B cell (primary cell): ENCODE data around the gene BRAF. TPM values are rescaled to one million over a fixed set of nuclear protein-coding genes. Genes with fewer than 3 reads are reported as not detected.

ENCODE experiments used
- ATAC-seq: fragments of 200-7000 bp; cut with Tn5 transposase; one replicate; pipeline ENCODE4 v1.10.0; 2021; ENCODE audit warnings: low read depth, mild to moderate bottlenecking, moderate number of reproducible peaks, moderate library complexity
- CTCF ChIA-PET: fragments of 350-600 bp; sonication (Branson Sonifier 250); formaldehyde crosslinking; loops from one replicate; lab custom pipeline; 2021; ENCODE audit warnings: antibody characterized with exemption, inconsistent platforms; lab: Charles Lee
- POLR2A ChIA-PET: fragments of 350-600 bp; sonication (Branson Sonifier 250); formaldehyde crosslinking; loops from one replicate; lab custom pipeline; 2021; ENCODE audit warnings: antibody characterized with exemption; lab: Charles Lee
- DNase-seq: peaks from one replicate; pipeline ENCODE4 v3.0.0; 2013
- H2AFZ ChIP-seq: 2 replicates; pipeline ENCODE4 v1.6.1; 2012; ENCODE audit warnings: mild to moderate bottlenecking, low read depth, low read length; ENCODE audit not compliant: insufficient read depth, poor library complexity, severe bottlenecking
- H3K27ac ChIP-seq, 2 donors: 1 replicate in 1 of 2; 2 replicates in 1 of 2; pipeline ENCODE4 v1.5.1; 2012 to 2013; ENCODE audit warnings: low read length in 2 of 2, mild to moderate bottlenecking in 2 of 2, moderate library complexity in 1 of 2
- H3K27me3 ChIP-seq, 4 experiments: fragments of 200-600 bp in 1 of 4; sonication (generic) in 1 of 4; replicated peaks in 1 of 4; 1 replicate in 2 of 4; 2 replicates in 2 of 4; pipeline versions ENCODE4 v1.6.1 to v1.7.0; 2013 to 2016; ENCODE audit warnings: low read length in 3 of 4, mild to moderate bottlenecking in 2 of 4, mixed read lengths in 1 of 4, moderate library complexity in 1 of 4; ENCODE audit not compliant: insufficient read depth in 4 of 4, control insufficient read depth in 3 of 4; ENCODE audit errors: control extremely low read depth in 1 of 4
- H3K36me3 ChIP-seq, 2 experiments: replicated peaks in 1 of 2; 1 replicate in 1 of 2; 2 replicates in 1 of 2; pipeline versions ENCODE4 v1.6.1 to v1.7.1; 2013; ENCODE audit warnings: low read length in 1 of 2; ENCODE audit not compliant: insufficient read depth in 2 of 2, control insufficient read depth in 1 of 2; ENCODE audit errors: control extremely low read depth in 1 of 2, extremely low read depth in 1 of 2
- H3K4me1 ChIP-seq, 2 donors: fragments of 200-600 bp in 1 of 2; sonication (generic) in 1 of 2; 1 replicate in 1 of 2; 2 replicates in 1 of 2; pipeline versions ENCODE4 v1.5.1 to v1.6.1; 2013 to 2017; ENCODE audit warnings: low read length in 2 of 2; ENCODE audit not compliant: control insufficient read depth in 2 of 2, insufficient read depth in 2 of 2
- H3K4me2 ChIP-seq: replicated peaks from 2 replicates; pipeline ENCODE3; 2012; ENCODE audit warnings: mild to moderate bottlenecking, low read depth, low read length; ENCODE audit not compliant: poor library complexity, severe bottlenecking
- H3K4me3 ChIP-seq, 5 experiments: fragments of 200-600 bp in 1 of 5; sonication (generic) in 1 of 5; 1 replicate in 3 of 5; 2 replicates in 2 of 5; pipeline versions ENCODE4 v1.5.1 to v1.7.0; 2011 to 2016; ENCODE audit warnings: low read length in 4 of 5, mild to moderate bottlenecking in 4 of 5, low read depth in 2 of 5, control low read depth in 1 of 5, moderate library complexity in 1 of 5; ENCODE audit not compliant: insufficient read depth in 1 of 5; ENCODE audit errors: control extremely low read depth in 1 of 5, extremely low read depth in 1 of 5
- H3K79me2 ChIP-seq: fragments of 200-600 bp; sonication (generic); one replicate; pipeline ENCODE4 v1.6.0; 2016; ENCODE audit warnings: low read length; ENCODE audit not compliant: control insufficient read depth, insufficient read depth
- H3K9ac ChIP-seq: fragments of 200-600 bp; sonication (generic); 2 replicates; pipeline ENCODE4 v1.6.1; 2017; ENCODE audit warnings: mild to moderate bottlenecking, low read length, moderate library complexity
- H3K9me3 ChIP-seq, 3 donors: one replicate each; pipeline versions ENCODE4 v1.6.1 to v1.7.1; 2013; ENCODE audit warnings: low read length in 2 of 3; ENCODE audit not compliant: control insufficient read depth in 2 of 3, insufficient read depth in 1 of 3; ENCODE audit errors: control extremely low read depth in 1 of 3
- H4K20me1 ChIP-seq: 2 replicates; pipeline ENCODE4 v1.6.0; 2012; ENCODE audit warnings: mild to moderate bottlenecking, low read length; ENCODE audit not compliant: insufficient read depth, control insufficient read depth, poor library complexity, severe bottlenecking
- H3K27ac Mint-ChIP-seq: one replicate; pipeline ENCODE4 v1.8.0; 2021; ENCODE audit warnings: mixed read lengths
- H3K27me3 Mint-ChIP-seq: one replicate; pipeline ENCODE4 v1.8.0; 2021; ENCODE audit warnings: mixed read lengths
- H3K4me1 Mint-ChIP-seq: one replicate; pipeline ENCODE4 v1.8.0; 2021; ENCODE audit warnings: mixed read lengths
- H3K4me3 Mint-ChIP-seq: one replicate; pipeline ENCODE4 v1.8.0; 2021; ENCODE audit warnings: mixed read lengths
- H3K9me3 Mint-ChIP-seq: one replicate; pipeline ENCODE4 v1.8.0; 2022; ENCODE audit warnings: mixed read lengths; ENCODE audit not compliant: insufficient read depth
- CTCF ChIP-seq: fragments of 200-600 bp; IDR thresholded peaks from one replicate; pipeline ENCODE4 v1.8.0; 2022; ENCODE audit warnings: antibody characterized with exemption, mild to moderate bottlenecking
- EZH2 ChIP-seq: IDR thresholded peaks from 2 replicates; pipeline ENCODE4 v1.6.1; 2012; ENCODE audit warnings: borderline replicate concordance, low read depth, mild to moderate bottlenecking, moderate library complexity, low read length; ENCODE audit not compliant: insufficient read depth, poor library complexity, severe bottlenecking
- WGBS: methylation state at CpG from one replicate; pipeline ENCODE4 v1.1.5; 2013; ENCODE audit warnings: missing lambda C conversion rate; ENCODE audit not compliant: insufficient coverage; 5-methylcytosine and 5-hydroxymethylcytosine counted together
- intact Hi-C: fragments of 100-400 bp; cut with micrococcal nuclease; formaldehyde crosslinking; loops from one replicate; pipeline ENCODE4 v1.10.0; 2022
- polyA plus RNA-seq: library from polyadenylated mRNA; depleted of rRNA; stranded (reverse); fragments of >200 nt; gene quantifications from 2 replicates; pipeline ENCODE4 v1.2.3, GENCODE V29; 2012
- total RNA-seq, 2 donors: library from RNA; stranded (reverse); fragments of 120-200 nt in 1 of 2; gene quantifications; 1 replicate in 1 of 2; 2 replicates in 1 of 2; pipeline versions ENCODE4 v1.2.3 to v1.2.4, GENCODE V29; 2013 to 2022

BRAF gene
- total and polyA plus RNA-seq, 2 donors (not counting 1 experiment from before 2014, with no cell fraction given), result 13.5 to 90.9 TPM

- no peak for DNase-seq
- intact Hi-C loops, result no loop called here
- Mint-ChIP-seq H3K27me3 (no peaks in the 10 kb centered on the region), H3K27ac (no peak overlapping the region), H3K4me3 (no peak overlapping the region), H3K9me3 (no peaks in the 10 kb centered on the region), H3K4me1 (no peaks in the 10 kb centered on the region)
- Histone ChIP-seq H3K27me3 (no peaks in the 10 kb centered on the region), H3K4me2 (no peak overlapping the region), H3K79me2 (no peaks in the 10 kb centered on the region), H2AFZ (no peak overlapping the region), H3K9ac (no peak overlapping the region), H3K36me3 (peaks cover 0 to 4% of the 10 kb centered on the region in 2 experiments), H3K4me3 (no peak overlapping the region), H3K9me3 (no peaks in the 10 kb centered on the region), H3K4me1 (no peaks in the 10 kb centered on the region), H4K20me1 (no peaks in the 10 kb centered on the region), H3K27ac (no peak overlapping the region)
- ChIA-PET POLR2A (no interaction called here), CTCF (no interaction called here)
- TF ChIP-seq EZH2 (no peak), CTCF (peak; percentile 34)
- ATAC-seq, result no peak
- no CpG with 5 or more reads among the region's 2 CpGs for WGBS
Measured at GRCh38 chr7:140726281-140726680, 198.4 kb downstream of the BRAF start.

GRCh38 chr7:140724706-140725105, 200.0 kb downstream of the BRAF start:
- no peak overlapping the region for H2AFZ ChIP-seq
- H3K79me2 ChIP-seq, result no peaks in the 10 kb centered on the region
- H3K36me3 ChIP-seq, result peaks cover 0 to 4% of the 10 kb centered on the region in 2 experiments
- Mint-ChIP-seq H3K9me3 (no peaks in the 10 kb centered on the region), H3K4me3 (no peak overlapping the region), H3K27ac (no peak overlapping the region), H3K4me1 (peaks cover 2% of the 10 kb centered on the region), H3K27me3 (no peaks in the 10 kb centered on the region)
- ChIA-PET POLR2A (no interaction called here), CTCF (no interaction called here)
- TF ChIP-seq CTCF (no peak), EZH2 (no peak)
- no peak overlapping the region for H3K4me2 ChIP-seq
- H3K4me3 ChIP-seq, result no peak overlapping the region
- no peaks in the 10 kb centered on the region for H4K20me1 ChIP-seq
- ATAC-seq (no peak), DNase-seq (no peak)
- no peaks in the 10 kb centered on the region for H3K9me3 ChIP-seq
- WGBS, result no CpG with 5 or more reads among the region's 1 CpG
- intact Hi-C loops, result no loop called here
- H3K9ac ChIP-seq, result no peak overlapping the region
- H3K4me1 ChIP-seq, result peaks cover 0 to 2% of the 10 kb centered on the region in 2 donors
- no peak overlapping the region for H3K27ac ChIP-seq
- H3K27me3 ChIP-seq, result no peaks in the 10 kb centered on the region
